HEK293 (cell line): Measurements from ENCODE around the gene MCIDAS.
A peak's percentile ranks its signal among the peaks of the same experiment; 100 is the strongest.

Source experiments
- ELK4 ChIP-seq: IDR thresholded peaks from 2 replicates; pipeline ENCODE4 v1.6.1; 2011; ENCODE audit warnings: mild to moderate bottlenecking, low read depth, low read length, borderline replicate concordance
- FEZF1 ChIP-seq: fragments of 450-650 bp; formaldehyde crosslinking; IDR thresholded peaks from 2 replicates; pipeline ENCODE4 v1.5.1; 2016; ENCODE audit warnings: missing biosample characterization, missing genetic modification characterization
- HOXA7 ChIP-seq: sonication (generic); formaldehyde crosslinking; IDR thresholded peaks from 2 replicates; pipeline ENCODE4 v1.8.1; 2022; ENCODE audit warnings: missing genetic modification reagents, borderline replicate concordance
- KLF1 ChIP-seq: fragments of 450-650 bp; formaldehyde crosslinking; IDR thresholded peaks from 2 replicates; pipeline ENCODE4 v1.5.1; 2016; ENCODE audit warnings: missing biosample characterization, missing genetic modification characterization
- KLF7 ChIP-seq: fragments of 450-650 bp; formaldehyde crosslinking; IDR thresholded peaks from 2 replicates; pipeline ENCODE4 v1.5.1; 2016; ENCODE audit warnings: missing biosample characterization, missing genetic modification characterization, borderline replicate concordance
- MEIS1 ChIP-seq: sonication (generic); formaldehyde crosslinking; IDR thresholded peaks from 2 replicates; pipeline ENCODE4 v1.8.1; 2022; ENCODE audit warnings: missing genetic modification reagents, mild to moderate bottlenecking, borderline replicate concordance
- WT1 ChIP-seq: fragments of 450-650 bp; formaldehyde crosslinking; IDR thresholded peaks from 2 replicates; pipeline ENCODE4 v1.5.1; 2016; ENCODE audit warnings: missing biosample characterization, missing genetic modification characterization
- YY1 ChIP-seq: fragments of 450-650 bp; formaldehyde crosslinking; IDR thresholded peaks from 2 replicates; pipeline ENCODE4 v1.5.1; 2018; ENCODE audit warnings: missing biosample characterization, missing genetic modification characterization
- YY2 ChIP-seq: fragments of 450-650 bp; formaldehyde crosslinking; IDR thresholded peaks from 2 replicates; pipeline ENCODE4 v1.5.1; 2016; ENCODE audit warnings: missing biosample characterization, missing genetic modification characterization
- ZNF148 ChIP-seq: fragments of 450-650 bp; formaldehyde crosslinking; IDR thresholded peaks from 2 replicates; pipeline ENCODE4 v1.5.0; 2017; ENCODE audit warnings: missing biosample characterization, missing genetic modification characterization, borderline replicate concordance
- ZNF214 ChIP-seq: fragments of 450-650 bp; formaldehyde crosslinking; IDR thresholded peaks from 2 replicates; pipeline ENCODE4 v1.5.1; 2017; ENCODE audit warnings: missing biosample characterization, mild to moderate bottlenecking, missing genetic modification characterization, borderline replicate concordance
- ZNF239 ChIP-seq: fragments of 450-650 bp; formaldehyde crosslinking; IDR thresholded peaks from 2 replicates; pipeline ENCODE4 v1.5.1; 2016; ENCODE audit warnings: missing biosample characterization, missing genetic modification characterization
- ZNF24 ChIP-seq: fragments of 450-650 bp; formaldehyde crosslinking; IDR thresholded peaks from 2 replicates; pipeline ENCODE4 v1.5.1; 2016; ENCODE audit warnings: missing biosample characterization, missing genetic modification characterization
- ZNF350 ChIP-seq: fragments of 450-650 bp; formaldehyde crosslinking; IDR thresholded peaks from 2 replicates; pipeline ENCODE4 v1.5.0; 2017; ENCODE audit warnings: missing biosample characterization, mild to moderate bottlenecking, missing genetic modification characterization
- ZNF629 ChIP-seq: fragments of 450-650 bp; formaldehyde crosslinking; IDR thresholded peaks from 2 replicates; pipeline ENCODE4 v1.5.1; 2017; ENCODE audit warnings: missing biosample characterization, missing genetic modification characterization
- ZNF660 ChIP-seq: fragments of 450-650 bp; IDR thresholded peaks from 2 replicates; pipeline ENCODE4 v1.5.1; 2018; ENCODE audit warnings: missing biosample characterization, mild to moderate bottlenecking, missing genetic modification characterization
- ZNF692 ChIP-seq: fragments of 450-650 bp; formaldehyde crosslinking; IDR thresholded peaks from 2 replicates; pipeline ENCODE4 v1.5.1; 2016; ENCODE audit warnings: missing biosample characterization, missing genetic modification characterization
- ZNF747 ChIP-seq: fragments of 450-650 bp; formaldehyde crosslinking; IDR thresholded peaks from 2 replicates; pipeline ENCODE4 v1.5.1; 2016; ENCODE audit warnings: missing biosample characterization, missing genetic modification characterization
- ZNF843 ChIP-seq: fragments of 450-650 bp; formaldehyde crosslinking; IDR thresholded peaks from 2 replicates; pipeline ENCODE4 v1.5.1; 2016; ENCODE audit warnings: missing biosample characterization, missing genetic modification characterization
- TF ChIP-seq, protein P1 (sequence below): fragments of 450-650 bp; formaldehyde crosslinking; IDR thresholded peaks from 2 replicates; pipeline ENCODE4 v1.5.1; 2016; ENCODE audit warnings: missing biosample characterization, missing genetic modification characterization
- TF ChIP-seq, protein P2 (sequence below): fragments of 450-650 bp; formaldehyde crosslinking; IDR thresholded peaks from 2 replicates; pipeline ENCODE4 v1.5.1; 2016; ENCODE audit warnings: missing biosample characterization, missing genetic modification characterization
- TF ChIP-seq, protein P3 (sequence below): fragments of 450-650 bp; formaldehyde crosslinking; IDR thresholded peaks from 2 replicates; pipeline ENCODE4 v1.5.1; 2016; ENCODE audit warnings: missing biosample characterization, missing genetic modification characterization, borderline replicate concordance
- TF ChIP-seq, protein P4 (sequence below): fragments of 450-650 bp; formaldehyde crosslinking; IDR thresholded peaks from 2 replicates; pipeline ENCODE4 v1.5.1; 2016; ENCODE audit warnings: missing biosample characterization, missing genetic modification characterization
- TF ChIP-seq, protein P5 (sequence below): fragments of 450-650 bp; formaldehyde crosslinking; conservative IDR thresholded peaks from 2 replicates; pipeline ENCODE4 v1.5.1; 2016; ENCODE audit warnings: low read depth, missing biosample characterization, missing genetic modification characterization

The MCIDAS gene

GRCh38 chr5:55226027-55226933 lies 835 bp downstream of the MCIDAS start (continued):
- TF ChIP-seq ZNF148: no peak
- no peak for TF ChIP-seq ZNF350 (tag by site-specific recombination)
- no peak for TF ChIP-seq YY2 (tag by site-specific recombination)
- no peak for TF ChIP-seq ZNF214 (tag by site-specific recombination)
- TF ChIP-seq WT1 (tag by site-specific recombination): peak; percentile 57
- TF ChIP-seq, protein P1, sequence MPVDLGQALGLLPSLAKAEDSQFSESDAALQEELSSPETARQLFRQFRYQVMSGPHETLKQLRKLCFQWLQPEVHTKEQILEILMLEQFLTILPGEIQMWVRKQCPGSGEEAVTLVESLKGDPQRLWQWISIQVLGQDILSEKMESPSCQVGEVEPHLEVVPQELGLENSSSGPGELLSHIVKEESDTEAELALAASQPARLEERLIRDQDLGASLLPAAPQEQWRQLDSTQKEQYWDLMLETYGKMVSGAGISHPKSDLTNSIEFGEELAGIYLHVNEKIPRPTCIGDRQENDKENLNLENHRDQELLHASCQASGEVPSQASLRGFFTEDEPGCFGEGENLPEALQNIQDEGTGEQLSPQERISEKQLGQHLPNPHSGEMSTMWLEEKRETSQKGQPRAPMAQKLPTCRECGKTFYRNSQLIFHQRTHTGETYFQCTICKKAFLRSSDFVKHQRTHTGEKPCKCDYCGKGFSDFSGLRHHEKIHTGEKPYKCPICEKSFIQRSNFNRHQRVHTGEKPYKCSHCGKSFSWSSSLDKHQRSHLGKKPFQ (tag by site-specific recombination): no peak
- no peak for TF ChIP-seq ELK4
- no peak for TF ChIP-seq KLF7
- TF ChIP-seq, protein P2, sequence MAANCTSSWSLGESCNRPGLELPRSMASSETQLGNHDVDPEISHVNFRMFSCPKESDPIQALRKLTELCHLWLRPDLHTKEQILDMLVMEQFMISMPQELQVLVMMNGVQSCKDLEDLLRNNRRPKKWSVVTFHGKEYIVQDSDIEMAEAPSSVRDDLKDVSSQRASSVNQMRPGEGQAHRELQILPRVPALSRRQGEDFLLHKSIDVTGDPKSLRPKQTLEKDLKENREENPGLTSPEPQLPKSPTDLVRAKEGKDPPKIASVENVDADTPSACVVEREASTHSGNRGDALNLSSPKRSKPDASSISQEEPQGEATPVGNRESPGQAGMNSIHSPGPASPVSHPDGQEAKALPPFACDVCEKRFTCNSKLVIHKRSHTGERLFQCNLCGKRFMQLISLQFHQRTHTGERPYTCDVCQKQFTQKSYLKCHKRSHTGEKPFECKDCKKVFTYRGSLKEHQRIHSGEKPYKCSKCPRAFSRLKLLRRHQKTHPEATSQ (tag by site-specific recombination): no peak; the same call in 1 of the 2 replicates
- no peak; the same call in none of the 2 replicates for TF ChIP-seq ZNF24 (tag by site-specific recombination)
- no peak for TF ChIP-seq ZNF747
- TF ChIP-seq ZNF629 (tag by site-specific recombination): peak; percentile 72
- no peak for TF ChIP-seq MEIS1 (CRISPR knock-in tag)
- TF ChIP-seq FEZF1 (tag by site-specific recombination): no peak
- peak; percentile 68 for TF ChIP-seq YY1 (tag by site-specific recombination)
- no peak for TF ChIP-seq KLF1
- TF ChIP-seq ZNF660 (tag by site-specific recombination): peak; percentile 73
- no peak for TF ChIP-seq ZNF843
- no peak for TF ChIP-seq HOXA7 (CRISPR knock-in tag)
- no peak for TF ChIP-seq ZNF239
- TF ChIP-seq, protein P3, sequence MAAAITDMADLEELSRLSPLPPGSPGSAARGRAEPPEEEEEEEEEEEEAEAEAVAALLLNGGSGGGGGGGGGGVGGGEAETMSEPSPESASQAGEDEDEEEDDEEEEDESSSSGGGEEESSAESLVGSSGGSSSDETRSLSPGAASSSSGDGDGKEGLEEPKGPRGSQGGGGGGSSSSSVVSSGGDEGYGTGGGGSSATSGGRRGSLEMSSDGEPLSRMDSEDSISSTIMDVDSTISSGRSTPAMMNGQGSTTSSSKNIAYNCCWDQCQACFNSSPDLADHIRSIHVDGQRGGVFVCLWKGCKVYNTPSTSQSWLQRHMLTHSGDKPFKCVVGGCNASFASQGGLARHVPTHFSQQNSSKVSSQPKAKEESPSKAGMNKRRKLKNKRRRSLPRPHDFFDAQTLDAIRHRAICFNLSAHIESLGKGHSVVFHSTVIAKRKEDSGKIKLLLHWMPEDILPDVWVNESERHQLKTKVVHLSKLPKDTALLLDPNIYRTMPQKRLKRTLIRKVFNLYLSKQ: no peak
- TF ChIP-seq ZNF692 (tag by site-specific recombination): peak; percentile 70
- TF ChIP-seq, protein P4, sequence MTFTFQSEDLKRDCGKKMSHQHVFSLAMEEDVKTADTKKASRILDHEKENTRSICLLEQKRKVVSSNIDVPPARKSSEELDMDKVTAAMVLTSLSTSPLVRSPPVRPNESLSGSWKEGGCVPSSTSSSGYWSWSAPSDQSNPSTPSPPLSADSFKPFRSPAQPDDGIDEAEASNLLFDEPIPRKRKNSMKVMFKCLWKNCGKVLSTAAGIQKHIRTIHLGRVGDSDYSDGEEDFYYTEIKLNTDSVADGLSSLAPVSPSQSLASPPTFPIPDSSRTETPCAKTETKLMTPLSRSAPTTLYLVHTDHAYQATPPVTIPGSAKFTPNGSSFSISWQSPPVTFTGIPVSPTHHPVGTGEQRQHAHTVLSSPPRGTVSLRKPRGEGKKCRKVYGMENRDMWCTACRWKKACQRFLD (tag by site-specific recombination): no peak
- TF ChIP-seq, protein P5, sequence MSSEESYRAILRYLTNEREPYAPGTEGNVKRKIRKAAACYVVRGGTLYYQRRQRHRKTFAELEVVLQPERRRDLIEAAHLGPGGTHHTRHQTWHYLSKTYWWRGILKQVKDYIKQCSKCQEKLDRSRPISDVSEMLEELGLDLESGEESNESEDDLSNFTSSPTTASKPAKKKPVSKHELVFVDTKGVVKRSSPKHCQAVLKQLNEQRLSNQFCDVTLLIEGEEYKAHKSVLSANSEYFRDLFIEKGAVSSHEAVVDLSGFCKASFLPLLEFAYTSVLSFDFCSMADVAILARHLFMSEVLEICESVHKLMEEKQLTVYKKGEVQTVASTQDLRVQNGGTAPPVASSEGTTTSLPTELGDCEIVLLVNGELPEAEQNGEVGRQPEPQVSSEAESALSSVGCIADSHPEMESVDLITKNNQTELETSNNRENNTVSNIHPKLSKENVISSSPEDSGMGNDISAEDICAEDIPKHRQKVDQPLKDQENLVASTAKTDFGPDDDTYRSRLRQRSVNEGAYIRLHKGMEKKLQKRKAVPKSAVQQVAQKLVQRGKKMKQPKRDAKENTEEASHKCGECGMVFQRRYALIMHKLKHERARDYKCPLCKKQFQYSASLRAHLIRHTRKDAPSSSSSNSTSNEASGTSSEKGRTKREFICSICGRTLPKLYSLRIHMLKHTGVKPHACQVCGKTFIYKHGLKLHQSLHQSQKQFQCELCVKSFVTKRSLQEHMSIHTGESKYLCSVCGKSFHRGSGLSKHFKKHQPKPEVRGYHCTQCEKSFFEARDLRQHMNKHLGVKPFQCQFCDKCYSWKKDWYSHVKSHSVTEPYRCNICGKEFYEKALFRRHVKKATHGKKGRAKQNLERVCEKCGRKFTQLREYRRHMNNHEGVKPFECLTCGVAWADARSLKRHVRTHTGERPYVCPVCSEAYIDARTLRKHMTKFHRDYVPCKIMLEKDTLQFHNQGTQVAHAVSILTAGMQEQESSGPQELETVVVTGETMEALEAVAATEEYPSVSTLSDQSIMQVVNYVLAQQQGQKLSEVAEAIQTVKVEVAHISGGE (tag by site-specific recombination): peak; percentile 94
